ENCODE measurements around the gene SMTNL1. TPM values are rescaled to one million over a fixed set of nuclear protein-coding genes. Genes with fewer than 3 reads are reported as not detected.
A peak's percentile ranks its signal among the peaks of the same experiment; 100 is the strongest.

The SMTNL1 gene
- total and polyA plus RNA-seq, 9 of the 15 experiments (the other 6 are each of a cell fraction or from before 2014, with no cell fraction given), result not detected

GRCh38 chr11:57514538-57515331, 22.7 kb upstream of the SMTNL1 start (continued):
- no peak for TF ChIP-seq CEBPZ (IDR thresholded peaks at IDR 0.05; ENCODE audit: borderline replicate concordance, low read depth, low read length)
- no peak for TF ChIP-seq FOXA1 (IDR thresholded peaks at IDR 0.05; ENCODE audit: borderline replicate concordance)
- no peak; the same call in 1 of the 2 replicates for TF ChIP-seq FOSL1 (tag; conservative IDR thresholded peaks at IDR 0.05)
- TF ChIP-seq CHCHD3 (CRISPR knock-in tag; IDR thresholded peaks at IDR 0.05), result no peak
- TF ChIP-seq ATF6 (CRISPR knock-in tag; IDR thresholded peaks at IDR 0.05), result no peak
- TF ChIP-seq RBM22 (IDR thresholded peaks at IDR 0.05; ENCODE audit: low read depth, low read length, poor library complexity, severe bottlenecking), result peak; percentile 47
- TF ChIP-seq MAFF (IDR thresholded peaks at IDR 0.05; ENCODE audit: low read length), result no peak
- TF ChIP-seq THRB (CRISPR knock-in tag; conservative IDR thresholded peaks at IDR 0.05), result no peak
- TF ChIP-seq ZFPM2 (CRISPR knock-in tag; IDR thresholded peaks at IDR 0.05), result no peak
- TF ChIP-seq STAT6 (CRISPR knock-in tag; IDR thresholded peaks at IDR 0.05), result no peak
- TF ChIP-seq ZNF133 (CRISPR knock-in tag; IDR thresholded peaks at IDR 0.05), result no peak
- TF ChIP-seq TRIM24 (IDR thresholded peaks at IDR 0.05), result no peak
- TF ChIP-seq MTA2 (IDR thresholded peaks at IDR 0.05; ENCODE audit: low read depth), result no peak
- peak; percentile 58 for TF ChIP-seq USF1 (CRISPR knock-in tag; IDR thresholded peaks at IDR 0.05)
- no peak for TF ChIP-seq HDAC8 (tag; IDR thresholded peaks at IDR 0.05)

All from K562 (cell line).